GM10266 (cell line): ENCODE results near the gene JAG2.
"Not testable (repeated sequence)": the region's sequence is repeated elsewhere in the genome, so short reads cannot be mapped to it uniquely, and the experiment has no call there.

ENCODE experiments used
- DNase-seq: peaks from one replicate; pipeline ENCODE4 v3.0.0; 2012; ENCODE audit errors: extremely low spot score
- TF ChIP-seq, protein P1 (sequence below): IDR thresholded peaks from 2 replicates; pipeline ENCODE4 v1.5.1; 2012; ENCODE audit warnings: mild to moderate bottlenecking, low read depth; ENCODE audit not compliant: control insufficient read depth, insufficient read depth; ENCODE audit errors: missing control alignments

Gene JAG2

DNA sequence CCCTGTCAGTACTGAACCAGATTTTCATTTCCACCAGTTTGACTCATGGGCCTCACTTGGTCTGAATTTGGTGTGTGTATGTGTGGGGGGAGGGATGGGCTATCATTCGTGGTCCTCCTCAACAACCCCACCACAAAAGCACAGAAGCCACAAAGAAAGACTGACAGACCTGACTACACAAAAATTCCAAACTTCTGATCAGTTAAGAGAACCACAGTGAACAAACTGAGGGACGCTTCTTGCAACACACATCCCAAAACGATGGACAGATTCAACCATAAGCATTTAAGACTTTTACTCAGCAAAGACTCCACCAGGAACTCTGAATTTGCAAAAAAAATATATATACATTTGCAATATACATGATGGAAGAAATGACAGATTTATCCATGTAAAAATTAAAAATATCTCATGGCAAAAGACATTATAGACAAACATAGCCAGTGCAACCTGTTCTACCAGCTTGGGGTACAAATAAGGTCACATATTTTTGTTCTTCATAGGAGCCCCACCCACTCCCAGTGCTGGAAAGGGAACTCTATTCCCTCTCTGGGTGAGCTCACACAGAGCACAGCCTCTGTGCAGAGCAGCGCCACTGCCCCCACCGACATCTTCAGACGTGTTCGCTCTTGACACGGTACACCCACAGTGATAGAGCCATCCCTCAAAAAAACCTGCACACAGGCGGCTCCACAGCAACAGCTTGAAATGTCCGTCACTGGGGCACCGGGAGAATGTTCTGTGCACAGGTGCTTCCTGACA, 49.7 kb downstream of the JAG2 start:
- DNase-seq, result no peak
- TF ChIP-seq, protein P1, sequence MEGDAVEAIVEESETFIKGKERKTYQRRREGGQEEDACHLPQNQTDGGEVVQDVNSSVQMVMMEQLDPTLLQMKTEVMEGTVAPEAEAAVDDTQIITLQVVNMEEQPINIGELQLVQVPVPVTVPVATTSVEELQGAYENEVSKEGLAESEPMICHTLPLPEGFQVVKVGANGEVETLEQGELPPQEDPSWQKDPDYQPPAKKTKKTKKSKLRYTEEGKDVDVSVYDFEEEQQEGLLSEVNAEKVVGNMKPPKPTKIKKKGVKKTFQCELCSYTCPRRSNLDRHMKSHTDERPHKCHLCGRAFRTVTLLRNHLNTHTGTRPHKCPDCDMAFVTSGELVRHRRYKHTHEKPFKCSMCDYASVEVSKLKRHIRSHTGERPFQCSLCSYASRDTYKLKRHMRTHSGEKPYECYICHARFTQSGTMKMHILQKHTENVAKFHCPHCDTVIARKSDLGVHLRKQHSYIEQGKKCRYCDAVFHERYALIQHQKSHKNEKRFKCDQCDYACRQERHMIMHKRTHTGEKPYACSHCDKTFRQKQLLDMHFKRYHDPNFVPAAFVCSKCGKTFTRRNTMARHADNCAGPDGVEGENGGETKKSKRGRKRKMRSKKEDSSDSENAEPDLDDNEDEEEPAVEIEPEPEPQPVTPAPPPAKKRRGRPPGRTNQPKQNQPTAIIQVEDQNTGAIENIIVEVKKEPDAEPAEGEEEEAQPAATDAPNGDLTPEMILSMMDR, result no peak

DNA sequence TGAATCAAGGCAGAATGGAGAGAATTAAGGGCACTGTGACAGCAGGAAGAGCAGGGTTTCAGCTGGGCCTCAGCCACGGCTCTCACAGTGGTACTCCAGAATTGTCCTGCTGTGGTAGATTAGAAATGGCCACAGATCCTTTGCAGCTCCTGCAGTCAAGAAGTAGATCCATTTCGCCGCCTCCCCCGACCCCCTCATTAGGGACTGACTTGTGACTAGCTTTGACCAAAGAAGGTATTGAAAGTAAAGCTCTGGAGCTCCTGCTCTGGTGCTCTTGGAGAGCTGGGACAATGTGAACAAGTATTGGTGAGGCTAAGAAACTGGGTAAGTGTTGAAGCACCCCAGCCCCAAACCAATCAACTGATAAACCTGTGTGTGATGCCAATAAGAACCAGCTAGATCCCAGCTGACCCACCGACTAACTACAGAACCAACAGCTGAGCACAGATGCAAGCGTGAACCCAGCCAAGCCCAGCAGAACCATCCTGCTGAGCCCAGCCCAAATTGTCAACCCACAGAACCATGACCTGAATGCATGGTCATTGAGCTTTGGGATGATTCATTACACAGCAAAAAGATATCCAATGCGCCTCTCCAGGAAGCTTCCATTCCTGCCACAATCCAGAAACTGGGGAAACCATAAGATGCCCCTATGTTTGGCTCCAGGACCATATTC, 50.7 kb downstream of the JAG2 start:
- no peak for DNase-seq
- TF ChIP-seq, protein P1, result no peak

DNA sequence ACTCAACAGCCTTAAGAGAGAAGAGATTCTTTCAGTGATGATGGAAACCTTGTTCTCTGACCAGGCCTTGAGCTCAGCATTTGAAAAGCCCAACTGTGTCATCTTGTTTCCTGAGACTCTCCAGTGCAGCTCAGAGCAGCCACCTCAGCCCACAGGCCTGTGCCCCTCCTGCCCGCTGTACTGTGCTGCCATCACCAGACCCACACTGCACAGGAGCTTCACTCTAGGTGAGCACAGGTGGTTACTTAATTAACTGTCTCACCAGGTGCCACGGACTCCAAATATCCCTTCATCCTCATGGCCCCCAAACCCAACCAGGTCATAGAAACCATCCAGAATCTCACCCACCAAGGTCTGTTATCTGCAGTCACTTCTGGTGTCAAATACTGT, 51.3 kb downstream of the JAG2 start:
- TF ChIP-seq, protein P1, result no peak

DNA sequence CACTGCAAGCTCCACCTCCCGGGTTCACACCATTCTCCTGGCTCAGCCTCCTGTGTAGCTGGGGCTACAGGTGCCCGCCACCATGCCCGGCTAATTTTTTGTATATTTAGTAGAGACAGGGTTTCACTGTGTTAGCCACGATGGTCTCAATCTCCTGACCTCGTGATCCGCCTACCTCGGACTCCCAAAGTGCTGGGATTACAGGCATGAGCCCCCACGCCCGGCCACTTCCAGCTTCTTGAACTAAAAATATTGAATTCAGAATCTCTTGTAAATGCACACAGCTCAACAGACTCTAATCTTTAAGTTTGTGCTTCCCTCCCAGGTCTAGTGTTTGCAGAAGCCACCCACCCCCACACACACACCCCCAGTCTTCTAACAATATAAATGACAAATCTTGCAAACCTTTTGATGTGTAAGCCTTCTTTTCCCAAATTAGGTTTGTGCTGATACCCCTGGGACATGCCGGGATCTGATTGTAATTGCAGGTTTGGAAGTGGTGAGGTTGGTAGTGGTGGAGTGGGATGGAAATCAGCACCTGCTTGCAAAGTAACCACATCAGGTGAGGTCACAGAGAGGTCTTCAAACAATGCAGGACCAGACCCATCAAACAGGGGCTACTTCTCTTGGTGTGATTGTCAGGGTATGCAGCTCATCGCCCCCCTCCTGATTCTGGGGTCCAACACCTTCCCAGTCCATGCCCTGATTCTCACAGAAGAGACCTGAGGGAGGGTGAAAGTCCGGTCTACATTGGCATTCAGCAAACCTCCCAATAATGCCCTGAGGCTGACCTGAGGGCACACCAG, 51.9 kb downstream of the JAG2 start:
- TF ChIP-seq, protein P1, result no peak

More for the DNA sequence above, 51.3 kb downstream of the JAG2 start:
- no peak for DNase-seq

DNA sequence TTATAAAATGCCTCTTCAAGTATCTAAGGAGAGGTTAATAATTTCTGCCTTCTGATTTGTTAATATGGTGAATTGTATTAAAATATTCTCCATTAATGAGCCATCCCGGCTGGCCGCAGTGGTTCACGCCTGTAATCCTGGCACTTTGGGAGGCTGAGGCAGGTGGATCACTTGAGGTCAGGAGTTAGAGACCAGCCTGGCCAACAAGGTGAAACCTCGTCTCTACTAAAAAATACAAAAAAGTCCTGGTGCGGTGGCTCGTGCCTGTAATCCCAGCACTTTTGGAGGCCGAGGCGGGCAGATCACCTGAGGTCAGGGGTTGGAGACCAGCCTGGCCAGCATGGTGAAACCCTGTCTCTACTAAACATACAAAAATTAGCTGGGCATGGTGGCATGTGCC, 59.3 kb downstream of the JAG2 start:
- DNase-seq, result not testable (repeated sequence)

More for the DNA sequence above, 51.9 kb downstream of the JAG2 start:
- no peak for DNase-seq

DNA sequence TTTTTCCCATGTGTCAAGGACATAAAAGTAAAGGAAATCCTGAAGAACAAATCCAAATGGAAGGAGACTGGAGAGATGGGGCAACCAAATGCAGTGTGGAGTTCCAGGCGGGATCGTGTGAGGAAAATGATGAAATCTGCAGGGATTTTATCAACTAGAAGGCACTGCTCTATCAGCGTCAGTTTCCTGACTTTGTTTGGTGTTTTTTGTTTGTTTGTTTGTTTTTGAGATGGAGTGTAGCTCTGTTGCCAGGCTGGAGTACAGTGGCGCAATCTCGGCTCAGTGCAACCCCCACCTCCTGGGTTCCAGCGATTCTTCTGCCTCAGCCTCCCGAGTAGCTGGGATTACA, 60.1 kb downstream of the JAG2 start:
- DNase-seq, result no peak
- TF ChIP-seq, protein P1, result no peak

DNA sequence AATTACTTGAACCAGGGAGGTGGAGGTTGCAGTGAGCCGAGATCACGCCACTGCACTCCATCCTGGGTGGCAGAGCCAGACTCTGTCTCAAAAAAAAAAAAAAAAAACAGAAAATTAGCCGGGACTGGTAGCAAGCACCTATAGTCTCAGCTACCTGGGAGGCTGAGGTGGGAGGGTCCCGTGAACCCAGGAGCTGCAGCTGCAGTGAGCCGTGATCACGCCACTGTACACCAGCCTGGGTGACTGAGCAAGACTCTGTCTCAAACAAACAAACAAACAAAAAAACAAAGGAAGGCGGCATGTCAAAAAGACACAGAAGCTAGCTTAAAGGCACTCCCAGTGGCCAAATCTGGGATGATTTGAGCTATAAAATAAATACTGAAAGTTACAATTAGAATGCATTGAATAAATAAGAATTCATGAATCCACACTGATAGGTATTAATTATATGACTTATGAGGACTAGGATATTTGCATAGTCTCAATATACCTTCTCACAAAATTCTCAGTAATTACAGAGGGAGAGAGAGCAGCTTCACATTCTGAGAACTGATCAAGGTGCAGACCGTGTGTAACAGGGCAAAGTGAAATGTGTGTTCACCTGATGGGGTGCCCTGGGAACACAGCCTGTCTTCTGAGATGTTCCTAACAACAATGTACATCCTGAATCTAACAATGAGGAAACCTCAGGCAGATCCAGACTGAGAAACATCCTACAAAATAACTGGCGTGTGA, 60.6 kb downstream of the JAG2 start:
- TF ChIP-seq, protein P1, result no peak
- DNase-seq, result no peak
